IPS-18a (cell line): ENCODE results near the gene HEATR3.
"Not testable (repeated sequence)": the region's sequence is repeated elsewhere in the genome, so short reads cannot be mapped to it uniquely, and the experiment has no call there.

Experiments used
- H3K27ac ChIP-seq: one replicate; pipeline ENCODE4 v1.5.1; 2013; ENCODE audit warnings: low read length
- H3K27me3 ChIP-seq: one replicate; pipeline ENCODE4 v1.6.1; 2013; ENCODE audit warnings: mild to moderate bottlenecking, low read length; ENCODE audit not compliant: control insufficient read depth, insufficient read depth
- H3K36me3 ChIP-seq: one replicate; pipeline ENCODE4 v1.6.1; 2013; ENCODE audit warnings: low read depth, low read length; ENCODE audit not compliant: control insufficient read depth
- H3K4me1 ChIP-seq: one replicate; pipeline ENCODE4 v1.6.1; 2013; ENCODE audit warnings: low read depth, low read length; ENCODE audit not compliant: control insufficient read depth
- H3K4me3 ChIP-seq: one replicate; pipeline ENCODE4 v1.5.1; 2013; ENCODE audit warnings: low read length
- H3K9ac ChIP-seq: one replicate; pipeline ENCODE4 v1.6.1; 2013; ENCODE audit warnings: mild to moderate bottlenecking, low read length, moderate library complexity
- H3K9me3 ChIP-seq: one replicate; pipeline ENCODE4 v1.6.1; 2013; ENCODE audit warnings: low read depth, low read length; ENCODE audit not compliant: control insufficient read depth

HEATR3 gene

GRCh38 chr16:50103764-50104163, 38.0 kb downstream of the HEATR3 start:
- H3K36me3 ChIP-seq, result peaks cover 58% of the 10 kb centered on the region
- H3K4me3 ChIP-seq, result no peak overlapping the region
- no peak overlapping the region for H3K9ac ChIP-seq
- no peaks in the 10 kb centered on the region for H3K4me1 ChIP-seq
- no peak overlapping the region for H3K27ac ChIP-seq
- H3K9me3 ChIP-seq, result no peaks in the 10 kb centered on the region
- no peaks in the 10 kb centered on the region for H3K27me3 ChIP-seq

- H3K27me3 ChIP-seq, result no peaks in the 10 kb centered on the region
- H3K4me1 ChIP-seq, result no peaks in the 10 kb centered on the region
- H3K36me3 ChIP-seq, result no peaks in the 10 kb centered on the region
- no peak overlapping the region for H3K9ac ChIP-seq
- H3K27ac ChIP-seq, result no peak overlapping the region
- H3K9me3 ChIP-seq, result no peaks in the 10 kb centered on the region
- no peak overlapping the region for H3K4me3 ChIP-seq
Measured at GRCh38 chr16:50114357-50115129, 48.8 kb downstream of the HEATR3 start.

DNA sequence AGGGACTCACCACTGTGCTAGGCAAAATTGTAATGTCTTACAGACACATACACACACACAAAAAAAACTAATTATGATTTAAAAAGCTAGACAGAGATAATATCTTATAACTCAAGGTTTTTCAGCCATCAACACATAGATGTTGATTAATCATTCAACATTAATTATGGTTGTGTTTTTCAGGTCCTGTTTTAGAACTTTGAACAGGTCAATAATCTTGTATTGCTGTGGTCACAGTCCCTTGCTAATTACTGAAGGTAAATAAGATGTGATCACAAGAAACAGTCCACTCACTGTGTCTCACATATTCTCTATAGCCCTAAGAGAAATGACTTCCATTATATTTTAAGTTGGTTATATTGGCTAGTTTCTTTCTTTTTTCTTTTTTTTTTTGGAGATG, 54.9 kb downstream of the HEATR3 start:
- no peak overlapping the region for H3K9ac ChIP-seq
- H3K36me3 ChIP-seq, result no peaks in the 10 kb centered on the region
- no peak overlapping the region for H3K27ac ChIP-seq
- H3K4me3 ChIP-seq, result no peak overlapping the region
- no peaks in the 10 kb centered on the region for H3K9me3 ChIP-seq
- no peaks in the 10 kb centered on the region for H3K4me1 ChIP-seq
- H3K27me3 ChIP-seq, result no peaks in the 10 kb centered on the region

DNA sequence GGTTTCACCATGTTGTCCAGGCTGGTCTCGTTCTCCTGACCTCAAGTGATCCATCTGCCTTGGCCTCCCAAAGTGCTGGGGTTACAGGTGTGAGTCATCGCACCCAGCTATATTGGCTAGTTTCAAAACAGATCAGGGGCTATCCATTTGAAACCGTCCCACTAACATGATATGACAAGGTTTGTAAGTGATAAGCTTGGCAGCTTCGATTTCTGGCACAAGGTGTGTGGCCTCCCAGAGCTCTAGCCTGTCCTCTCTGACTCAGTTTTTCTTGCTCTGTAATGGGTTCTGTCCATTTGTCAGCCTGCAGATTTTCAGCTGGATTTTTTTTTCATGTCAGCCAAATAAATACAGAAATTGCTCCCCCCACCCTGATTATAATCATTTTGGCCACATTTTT, 55.5 kb downstream of the HEATR3 start:
- Histone ChIP-seq H3K4me1 (no peaks in the 10 kb centered on the region), H3K27me3 (no peaks in the 10 kb centered on the region), H3K9ac (no peak overlapping the region), H3K27ac (no peak overlapping the region), H3K36me3 (no peaks in the 10 kb centered on the region), H3K9me3 (no peaks in the 10 kb centered on the region), H3K4me3 (no peak overlapping the region)

- Histone ChIP-seq H3K4me1 (no peaks in the 10 kb centered on the region), H3K27ac (no peak overlapping the region), H3K4me3 (no peak overlapping the region), H3K9ac (no peak overlapping the region), H3K27me3 (no peaks in the 10 kb centered on the region), H3K36me3 (no peaks in the 10 kb centered on the region), H3K9me3 (no peaks in the 10 kb centered on the region)
Measured at GRCh38 chr16:50121721-50122445, 56.1 kb downstream of the HEATR3 start.

GRCh38 chr16:50123417-50123816, 57.6 kb downstream of the HEATR3 start:
- no peaks in the 10 kb centered on the region for H3K27me3 ChIP-seq
- H3K4me3 ChIP-seq, result no peak overlapping the region
- no peak overlapping the region for H3K27ac ChIP-seq
- H3K9me3 ChIP-seq, result no peaks in the 10 kb centered on the region
- no peaks in the 10 kb centered on the region for H3K36me3 ChIP-seq
- no peaks in the 10 kb centered on the region for H3K4me1 ChIP-seq
- no peak overlapping the region for H3K9ac ChIP-seq

DNA sequence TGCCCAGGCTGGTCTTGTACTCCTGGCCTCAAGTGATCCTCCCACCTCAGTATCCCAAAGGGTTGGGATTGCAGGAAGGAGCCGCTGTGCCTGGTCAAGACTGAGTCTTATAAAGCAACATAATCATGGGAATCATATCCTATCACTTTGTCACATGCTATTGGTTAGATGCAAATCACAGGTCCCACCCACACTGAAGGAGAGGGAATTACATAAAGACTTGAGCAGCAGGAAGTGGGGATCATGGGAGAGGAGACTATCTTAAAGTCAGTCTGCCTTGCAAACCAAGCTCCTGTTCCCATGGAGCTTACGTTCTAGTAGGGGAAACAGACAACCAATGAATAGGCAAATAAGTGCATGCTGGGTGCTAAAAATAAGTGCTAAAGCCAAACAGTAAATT, 59.0 kb downstream of the HEATR3 start:
- H3K4me3 ChIP-seq, result no peak overlapping the region
- H3K9me3 ChIP-seq, result no peaks in the 10 kb centered on the region
- no peaks in the 10 kb centered on the region for H3K27me3 ChIP-seq
- H3K4me1 ChIP-seq, result no peaks in the 10 kb centered on the region
- no peaks in the 10 kb centered on the region for H3K36me3 ChIP-seq
- no peak overlapping the region for H3K27ac ChIP-seq
- no peak overlapping the region for H3K9ac ChIP-seq

GRCh38 chr16:50126183-50126582, 60.4 kb downstream of the HEATR3 start:
- H3K27me3 ChIP-seq, result no peaks in the 10 kb centered on the region
- no peaks in the 10 kb centered on the region for H3K4me1 ChIP-seq
- H3K27ac ChIP-seq, result no peak overlapping the region
- H3K4me3 ChIP-seq, result no peak overlapping the region
- H3K36me3 ChIP-seq, result no peaks in the 10 kb centered on the region
- H3K9ac ChIP-seq, result no peak overlapping the region
- H3K9me3 ChIP-seq, result no peaks in the 10 kb centered on the region

GRCh38 chr16:50132571-50132970, 66.8 kb downstream of the HEATR3 start:
- H3K4me1 ChIP-seq, H3K4me3 ChIP-seq: not testable (repeated sequence)

GRCh38 chr16:50133214-50133613, 67.4 kb downstream of the HEATR3 start:
- Histone ChIP-seq H3K27me3 (no peaks in the 10 kb centered on the region), H3K36me3 (no peaks in the 10 kb centered on the region), H3K4me1 (no peaks in the 10 kb centered on the region), H3K9ac (no peak overlapping the region), H3K9me3 (no peaks in the 10 kb centered on the region), H3K27ac (no peak overlapping the region), H3K4me3 (no peak overlapping the region)

More at GRCh38 chr16:50132571-50132970, 66.8 kb downstream of the HEATR3 start:
- not testable (repeated sequence) for H3K27ac ChIP-seq, H3K27me3 ChIP-seq, H3K9me3 ChIP-seq, H3K36me3 ChIP-seq, H3K9ac ChIP-seq

DNA sequence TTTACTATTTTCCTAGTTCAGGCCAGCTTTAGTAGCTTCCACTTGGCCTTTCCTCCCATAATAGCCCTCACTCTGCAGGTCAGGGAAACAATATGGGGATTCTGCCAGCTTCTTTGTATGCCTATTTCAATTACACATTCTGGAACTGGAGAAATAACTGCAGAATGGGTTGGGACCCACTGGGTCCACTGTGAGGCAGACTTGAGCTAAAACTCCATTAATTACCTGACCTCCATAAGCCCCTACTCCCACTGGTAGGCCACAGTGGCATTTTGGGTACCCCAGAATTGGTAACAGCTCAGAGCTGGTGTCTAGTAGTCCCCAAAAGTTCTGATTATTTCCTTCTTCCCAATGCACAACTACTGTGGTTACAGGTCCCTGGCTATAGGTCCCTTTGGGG, 70.6 kb downstream of the HEATR3 start:
- Histone ChIP-seq H3K9me3 (no peaks in the 10 kb centered on the region), H3K4me3 (no peak overlapping the region), H3K27me3 (no peaks in the 10 kb centered on the region), H3K27ac (no peak overlapping the region), H3K36me3 (no peaks in the 10 kb centered on the region), H3K4me1 (no peaks in the 10 kb centered on the region), H3K9ac (no peak overlapping the region)

DNA sequence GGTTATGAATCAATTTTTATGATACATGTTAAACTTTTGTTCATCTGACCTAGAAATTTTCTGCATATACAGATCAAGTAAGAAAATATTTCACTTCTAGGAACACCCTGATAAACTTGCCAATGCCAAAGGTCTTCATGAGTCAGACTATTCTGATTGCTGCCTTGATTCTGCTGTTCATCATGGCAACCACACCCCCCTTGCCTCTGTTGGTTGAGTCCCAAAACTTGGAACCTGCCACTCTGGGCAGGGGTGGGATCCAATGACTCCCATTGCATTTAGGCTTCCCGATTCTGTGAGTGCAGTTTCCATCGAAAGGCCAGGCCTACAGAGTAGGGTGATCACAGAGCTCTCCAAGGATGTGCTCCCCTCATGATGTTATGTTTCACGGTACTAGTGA, 71.5 kb downstream of the HEATR3 start:
- Histone ChIP-seq H3K4me1 (no peaks in the 10 kb centered on the region), H3K36me3 (no peaks in the 10 kb centered on the region), H3K27ac (no peak overlapping the region), H3K9me3 (no peaks in the 10 kb centered on the region), H3K9ac (no peak overlapping the region), H3K4me3 (no peak overlapping the region), H3K27me3 (no peaks in the 10 kb centered on the region)
